ENCODE results near the gene POMT1. TPM values are rescaled to one million over a fixed set of nuclear protein-coding genes. Genes with fewer than 3 reads are reported as not detected.

POMT1 gene
- total RNA-seq, 2 experiments from 2014 or later, result 19.4 to 21.5 TPM

- H3K27ac Mint-ChIP-seq, result no peak overlapping the region
- no peaks in the 10 kb centered on the region for H3K27me3 Mint-ChIP-seq
- H3K4me3 Mint-ChIP-seq, result no peak overlapping the region
- H3K36me3 Mint-ChIP-seq, result peaks cover 15% of the 10 kb centered on the region
- H3K4me1 Mint-ChIP-seq, result peaks cover 7% of the 10 kb centered on the region
- H3K9me3 Mint-ChIP-seq, result no peaks in the 10 kb centered on the region
- DNase-seq, result no peak
Observed at GRCh38 chr9:131483319-131484050, 19.2 kb upstream of the POMT1 start.

DNA sequence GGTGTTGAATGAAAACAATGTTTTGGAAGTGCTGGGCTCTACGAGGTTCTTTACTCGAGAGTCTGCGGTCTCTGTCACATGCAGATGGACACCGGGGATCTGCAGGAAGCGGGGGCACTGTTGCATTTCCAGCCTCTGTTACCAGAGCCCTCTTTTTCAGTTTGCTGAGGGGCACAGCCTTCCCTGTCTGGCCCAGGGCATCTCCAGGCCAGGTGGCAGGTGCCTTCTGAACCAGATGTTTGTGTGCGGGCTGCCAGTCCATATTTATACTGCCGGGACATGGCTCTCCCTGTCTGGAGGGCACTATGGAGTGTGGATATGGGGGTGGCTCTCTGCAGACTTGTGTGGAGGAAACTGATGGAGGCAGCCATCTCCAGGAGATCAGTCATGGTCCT, 18.7 kb upstream of the POMT1 start:
- no peak overlapping the region for H3K4me3 Mint-ChIP-seq
- H3K9me3 Mint-ChIP-seq, result no peaks in the 10 kb centered on the region
- no peaks in the 10 kb centered on the region for H3K27me3 Mint-ChIP-seq
- no peak for DNase-seq
- H3K36me3 Mint-ChIP-seq, result peaks cover 16% of the 10 kb centered on the region
- peaks cover 7% of the 10 kb centered on the region for H3K4me1 Mint-ChIP-seq
- no peak overlapping the region for H3K27ac Mint-ChIP-seq

GRCh38 chr9:131484560-131485185, 18.0 kb upstream of the POMT1 start:
- no peaks in the 10 kb centered on the region for H3K9me3 Mint-ChIP-seq
- no peak for DNase-seq
- H3K36me3 Mint-ChIP-seq, result peaks cover 18% of the 10 kb centered on the region
- H3K4me1 Mint-ChIP-seq, result peaks cover 3% of the 10 kb centered on the region
- H3K27me3 Mint-ChIP-seq, result no peaks in the 10 kb centered on the region
- no peak overlapping the region for H3K4me3 Mint-ChIP-seq
- H3K27ac Mint-ChIP-seq, result no peak overlapping the region

DNA sequence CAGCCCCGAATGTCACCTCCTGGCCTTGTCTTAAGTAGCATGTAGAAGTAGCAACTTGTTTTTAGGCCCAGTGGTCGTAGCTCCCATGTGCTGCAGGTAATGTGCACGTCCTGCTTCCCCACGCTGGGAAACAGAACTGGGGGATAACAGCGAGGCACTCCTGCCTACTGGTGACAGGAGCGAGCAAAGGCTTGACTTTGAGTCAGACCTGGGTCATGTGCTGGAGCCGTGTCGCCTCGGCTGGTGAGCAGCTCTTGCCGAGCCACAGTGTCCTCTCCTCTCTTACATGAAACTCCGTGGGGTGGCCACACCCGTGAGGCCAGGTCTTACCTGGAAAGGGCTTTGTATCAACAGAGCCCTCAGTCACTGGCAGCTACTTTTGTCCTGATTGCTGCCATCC, 17.5 kb upstream of the POMT1 start:
- peaks cover 2% of the 10 kb centered on the region for H3K4me1 Mint-ChIP-seq
- peaks cover 20% of the 10 kb centered on the region for H3K36me3 Mint-ChIP-seq
- no peak overlapping the region for H3K27ac Mint-ChIP-seq
- no peaks in the 10 kb centered on the region for H3K9me3 Mint-ChIP-seq
- H3K4me3 Mint-ChIP-seq, result no peak overlapping the region
- DNase-seq, result no peak
- H3K27me3 Mint-ChIP-seq, result no peaks in the 10 kb centered on the region

DNA sequence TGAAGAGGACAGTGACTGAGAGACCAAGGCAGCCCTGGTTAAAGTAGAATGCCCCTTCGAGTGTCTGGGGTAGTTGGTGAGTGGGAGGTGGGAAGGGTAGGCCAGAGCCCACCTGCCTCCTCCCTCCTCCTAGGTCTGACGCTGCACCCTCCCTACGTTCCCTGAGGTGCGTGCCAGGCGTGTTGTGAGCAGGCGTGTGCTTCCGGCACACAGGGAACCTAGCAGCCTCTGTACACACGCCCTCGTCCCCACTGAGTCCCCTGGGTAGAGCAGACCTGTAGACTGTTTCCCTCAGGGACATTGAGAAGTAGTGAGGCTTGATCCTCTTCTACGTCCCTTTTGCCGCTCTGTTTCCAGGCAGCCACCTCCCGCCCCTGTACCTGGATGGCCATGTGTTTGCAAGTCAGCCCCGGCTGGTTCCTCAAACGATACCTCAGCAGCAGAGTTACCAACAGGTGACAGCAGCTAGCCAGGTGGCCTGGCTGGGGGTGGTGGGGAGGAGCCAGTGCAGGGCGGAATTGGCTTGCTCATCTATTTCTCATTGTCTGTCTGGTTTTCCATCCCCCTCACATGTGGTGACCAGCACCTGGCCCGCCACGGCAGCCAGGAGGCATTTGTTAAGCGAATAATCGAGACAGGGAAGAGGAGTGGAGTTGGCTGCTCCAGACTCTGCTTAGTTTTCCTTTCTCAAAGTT, 16.8 kb upstream of the POMT1 start:
- no peaks in the 10 kb centered on the region for H3K4me1 Mint-ChIP-seq
- H3K9me3 Mint-ChIP-seq, result no peaks in the 10 kb centered on the region
- no peak overlapping the region for H3K4me3 Mint-ChIP-seq
- no peak for DNase-seq
- no peaks in the 10 kb centered on the region for H3K27me3 Mint-ChIP-seq
- H3K36me3 Mint-ChIP-seq, result peaks cover 22% of the 10 kb centered on the region
- no peak overlapping the region for H3K27ac Mint-ChIP-seq

DNA sequence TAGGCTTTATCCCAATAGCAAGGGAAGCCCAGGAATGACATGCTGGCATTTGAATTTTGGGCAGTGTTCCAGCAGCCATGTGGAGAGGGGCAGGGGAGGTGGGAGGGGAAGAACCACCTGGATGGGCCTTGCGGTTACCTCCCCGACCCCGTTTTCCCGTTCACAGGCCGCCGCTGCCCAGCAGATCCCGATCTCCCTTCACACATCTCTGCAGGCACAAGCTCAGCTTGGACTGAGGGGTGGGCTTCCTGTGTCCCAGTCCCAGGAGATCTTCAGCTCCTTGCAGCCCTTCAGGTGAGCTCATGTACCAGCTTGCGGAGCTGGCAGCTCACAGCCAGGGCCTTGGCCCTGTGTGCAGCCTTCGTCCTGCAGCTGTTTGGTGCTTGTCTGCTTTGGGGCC, 15.7 kb upstream of the POMT1 start:
- Mint-ChIP-seq H3K4me1 (no peaks in the 10 kb centered on the region), H3K36me3 (peaks cover 19% of the 10 kb centered on the region)

DNA sequence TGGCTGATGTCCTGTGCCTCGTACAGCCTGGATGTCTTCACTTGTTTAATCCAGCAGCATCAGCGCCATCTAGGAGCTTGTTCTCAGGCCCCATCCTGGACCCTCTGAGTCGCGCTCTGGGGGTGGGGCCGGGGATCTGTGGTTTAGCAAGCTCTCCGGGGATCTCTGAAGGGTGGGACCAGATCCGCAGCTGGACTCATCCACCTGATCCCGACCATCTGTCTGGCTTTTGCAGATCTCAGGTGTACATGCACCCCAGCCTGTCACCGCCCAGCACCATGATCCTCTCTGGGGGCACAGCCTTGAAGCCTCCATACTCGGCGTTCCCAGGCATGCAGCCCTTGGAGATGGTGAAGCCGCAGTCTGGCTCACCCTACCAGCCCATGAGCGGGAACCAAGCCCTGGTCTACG, 15.1 kb upstream of the POMT1 start:
- Mint-ChIP-seq H3K36me3 (peaks cover 17% of the 10 kb centered on the region), H3K9me3 (no peaks in the 10 kb centered on the region), H3K27me3 (no peaks in the 10 kb centered on the region), H3K27ac (peak overlapping the region; percentile 44), H3K4me1 (no peaks in the 10 kb centered on the region), H3K4me3 (no peak overlapping the region)
- DNase-seq, result no peak

More for the DNA sequence above, 15.7 kb upstream of the POMT1 start:
- no peak for DNase-seq
- Mint-ChIP-seq H3K4me3 (no peak overlapping the region), H3K9me3 (no peaks in the 10 kb centered on the region), H3K27me3 (no peaks in the 10 kb centered on the region), H3K27ac (no peak overlapping the region)

GRCh38 chr9:131490514-131490913, 12.2 kb upstream of the POMT1 start:
- Mint-ChIP-seq H3K27me3 (no peaks in the 10 kb centered on the region), H3K36me3 (peaks cover 18% of the 10 kb centered on the region), H3K4me3 (no peak overlapping the region), H3K27ac (no peak overlapping the region), H3K4me1 (no peaks in the 10 kb centered on the region), H3K9me3 (no peaks in the 10 kb centered on the region)
- DNase-seq, result no peak

DNA sequence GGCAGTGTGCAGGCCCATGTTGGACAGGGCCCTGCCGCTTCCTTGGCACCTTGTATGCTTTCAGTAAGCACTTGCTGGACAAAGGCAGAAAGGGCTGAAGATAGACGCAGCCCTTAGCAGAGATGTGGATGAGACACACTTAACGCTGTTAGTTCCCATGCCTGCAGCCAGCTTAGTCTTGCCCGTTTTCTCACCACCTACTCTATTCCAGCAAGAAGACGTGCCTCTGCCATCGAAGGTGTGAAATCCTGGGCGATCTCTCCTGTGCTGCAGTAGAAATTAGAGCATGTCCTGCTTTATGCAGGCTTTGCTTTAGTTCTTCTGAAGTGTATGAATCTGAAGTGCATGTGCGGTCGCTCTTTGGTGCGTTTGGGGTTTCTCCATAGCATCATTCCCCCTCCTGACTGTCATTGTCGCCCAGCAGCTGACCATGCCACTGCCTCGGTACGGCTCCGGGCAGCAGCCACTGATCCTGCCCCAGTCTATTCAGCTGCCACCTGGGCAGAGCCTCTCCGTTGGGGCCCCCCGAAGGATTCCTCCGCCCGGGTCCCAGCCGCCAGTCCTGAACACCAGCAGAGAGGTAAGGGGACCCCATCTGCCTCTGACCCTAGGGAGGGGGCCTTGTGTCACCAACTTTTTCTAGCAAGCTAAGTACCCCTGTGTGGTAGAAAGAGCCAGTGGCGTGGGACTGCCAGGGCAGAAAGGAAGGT, 11.6 kb upstream of the POMT1 start:
- Mint-ChIP-seq H3K9me3 (no peaks in the 10 kb centered on the region), H3K36me3 (peaks cover 21% of the 10 kb centered on the region), H3K27ac (peak overlapping the region; percentile 36)

DNA sequence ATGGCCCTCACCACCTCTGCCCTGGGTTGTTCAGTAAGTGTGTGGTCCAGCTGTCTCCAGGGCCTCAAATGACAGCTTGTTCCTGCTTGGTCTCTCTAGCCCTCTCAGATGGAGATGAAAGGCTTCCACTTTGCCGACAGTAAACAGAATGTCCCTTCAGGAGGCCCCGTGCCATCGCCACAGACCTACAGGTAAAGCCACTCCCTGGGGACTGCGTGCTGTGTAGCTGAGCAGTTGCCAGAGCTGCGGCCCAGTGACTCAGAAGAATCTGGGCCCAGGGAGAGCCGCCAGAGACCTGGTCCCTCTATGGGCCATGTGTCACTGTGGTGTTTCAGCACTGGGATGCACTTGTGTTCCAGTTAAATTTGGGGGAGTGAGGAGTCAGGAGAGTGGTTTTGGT, 10.6 kb upstream of the POMT1 start:
- no peaks in the 10 kb centered on the region for H3K4me1 Mint-ChIP-seq
- H3K27ac Mint-ChIP-seq, result peak overlapping the region; percentile 73
- no peak for DNase-seq
- H3K9me3 Mint-ChIP-seq, result no peaks in the 10 kb centered on the region
- H3K4me3 Mint-ChIP-seq, result no peak overlapping the region
- H3K27me3 Mint-ChIP-seq, result no peaks in the 10 kb centered on the region
- H3K36me3 Mint-ChIP-seq, result peaks cover 21% of the 10 kb centered on the region

More for the DNA sequence above, 11.6 kb upstream of the POMT1 start:
- no peaks in the 10 kb centered on the region for H3K4me1 Mint-ChIP-seq
- no peak overlapping the region for H3K4me3 Mint-ChIP-seq
- no peaks in the 10 kb centered on the region for H3K27me3 Mint-ChIP-seq
- DNase-seq, result no peak

- Mint-ChIP-seq H3K4me1 (peaks cover 14% of the 10 kb centered on the region), H3K27me3 (no peaks in the 10 kb centered on the region), H3K9me3 (no peaks in the 10 kb centered on the region), H3K36me3 (peaks cover 24% of the 10 kb centered on the region), H3K4me3 (no peak overlapping the region), H3K27ac (no peak overlapping the region)
- no peak for DNase-seq
Observed at GRCh38 chr9:131494296-131494870, 8.3 kb upstream of the POMT1 start.

DNA sequence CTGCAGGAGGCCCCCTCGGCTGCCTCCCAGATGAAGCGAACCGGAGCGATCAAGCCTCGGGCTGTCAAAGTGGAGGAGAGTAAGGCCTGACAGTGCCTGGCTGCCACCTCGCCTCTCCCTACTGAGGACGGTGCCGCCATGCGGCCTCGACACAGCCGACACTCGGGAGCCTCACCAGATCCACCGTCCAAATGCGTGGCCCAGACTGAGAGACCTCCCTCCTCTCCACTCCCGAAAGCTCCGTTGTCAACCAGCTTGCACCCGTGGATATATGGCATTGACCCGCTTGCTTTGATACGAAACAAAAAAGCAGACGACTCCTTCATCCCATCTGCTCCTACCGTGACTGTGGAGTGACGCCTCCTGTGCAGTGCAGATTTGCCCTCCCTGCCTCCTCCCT, 6.9 kb upstream of the POMT1 start:
- no peaks in the 10 kb centered on the region for H3K27me3 Mint-ChIP-seq
- H3K9me3 Mint-ChIP-seq, result no peaks in the 10 kb centered on the region
- no peak overlapping the region for H3K27ac Mint-ChIP-seq
- peaks cover 23% of the 10 kb centered on the region for H3K36me3 Mint-ChIP-seq
- DNase-seq, result no peak
- peaks cover 28% of the 10 kb centered on the region for H3K4me1 Mint-ChIP-seq
- no peak overlapping the region for H3K4me3 Mint-ChIP-seq

DNA sequence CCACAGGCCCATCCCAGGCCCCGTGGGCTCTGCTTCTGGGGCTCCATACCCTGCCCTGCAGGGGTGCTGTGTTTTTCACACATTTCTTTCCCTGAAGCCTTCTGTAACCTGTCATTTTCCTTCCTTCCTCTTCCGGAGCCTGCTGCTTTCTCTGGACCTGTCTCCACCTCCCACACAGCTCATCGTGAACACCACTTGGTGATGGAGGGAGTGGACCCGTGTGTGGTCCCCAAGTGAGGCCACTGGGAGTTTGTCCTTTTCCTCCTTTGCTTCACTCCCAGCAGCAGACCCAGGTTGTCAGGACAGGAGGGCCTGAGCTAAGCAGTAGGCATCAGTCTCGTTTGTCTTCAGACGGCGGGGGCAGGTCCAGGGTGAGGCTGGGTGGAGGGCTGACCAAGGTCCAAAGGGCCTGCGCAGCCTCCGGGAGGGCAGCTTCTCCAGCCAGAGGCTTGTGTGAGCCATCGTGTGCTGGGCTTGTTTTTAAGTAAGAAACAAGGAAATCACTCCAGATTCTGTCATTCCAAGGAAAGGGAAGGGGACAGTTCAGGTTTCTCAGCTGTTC, 5.8 kb upstream of the POMT1 start:
- H3K9me3 Mint-ChIP-seq, result no peaks in the 10 kb centered on the region
- peaks cover 36% of the 10 kb centered on the region for H3K4me1 Mint-ChIP-seq
- no peak for DNase-seq
- peaks cover 4% of the 10 kb centered on the region for H3K27me3 Mint-ChIP-seq
- peak overlapping the region; percentile 56 for H3K27ac Mint-ChIP-seq
- no peak overlapping the region for H3K4me3 Mint-ChIP-seq
- peaks cover 28% of the 10 kb centered on the region for H3K36me3 Mint-ChIP-seq

GRCh38 chr9:131499254-131499767, 3.4 kb upstream of the POMT1 start:
- H3K36me3 Mint-ChIP-seq, result peaks cover 29% of the 10 kb centered on the region

More at GRCh38 chr9:131499254-131499767, 3.4 kb upstream of the POMT1 start:
- Mint-ChIP-seq H3K27ac (peak overlapping the region; percentile 59), H3K27me3 (peaks cover 4% of the 10 kb centered on the region), H3K4me1 (peaks cover 53% of the 10 kb centered on the region), H3K4me3 (no peak overlapping the region), H3K9me3 (no peaks in the 10 kb centered on the region)
- no peak for DNase-seq
